OCI-LY7 (cell line): ENCODE measurements around the gene COQ10A. TPM values are rescaled to one million over a fixed set of nuclear protein-coding genes. Genes with fewer than 3 reads are reported as not detected.

Source experiments
- BruUV-seq: library from RNA; stranded (reverse); fragments of 400-500 nt; replicated peaks from 2 replicates; lab custom pipeline; 2021; lab: Mats Ljungman, UMichigan
- CTCF ChIA-PET: fragments of 300-600 bp; sonication (Branson Sonifier 250); formaldehyde crosslinking; loops from one replicate; lab custom pipeline; 2022; ENCODE audit warnings: antibody characterized with exemption; ENCODE audit not compliant: unreplicated experiment; lab: Charles Lee
- POLR2A ChIA-PET: fragments of 300-600 bp; sonication (Branson Sonifier 250); formaldehyde crosslinking; loops from one replicate; lab custom pipeline; 2022; ENCODE audit warnings: antibody characterized with exemption; lab: Charles Lee
- DNase-seq: peaks from one replicate; pipeline ENCODE4 v3.0.0-alpha.2; 2015; ENCODE audit warnings: low spot score
- H2AFZ ChIP-seq: fragments of 200-600 bp; sonication (generic), shearing (Covaris generic); 2 replicates; pipeline ENCODE4 v1.6.1; 2014; ENCODE audit warnings: mild to moderate bottlenecking, antibody characterized with exemption, low read length, moderate library complexity
- H3K27ac ChIP-seq: fragments of 200-600 bp; sonication (generic); 2 replicates; pipeline ENCODE4 v1.5.1; 2014; ENCODE audit warnings: mixed run types, low read depth, mild to moderate bottlenecking, moderate library complexity, low read length, inconsistent platforms; ENCODE audit not compliant: poor library complexity, severe bottlenecking
- H3K36me3 ChIP-seq: fragments of 200-600 bp; sonication (generic); 2 replicates; pipeline ENCODE4 v1.6.1; 2014; ENCODE audit warnings: mild to moderate bottlenecking, antibody characterized with exemption, low read length, moderate library complexity, mixed read lengths; ENCODE audit not compliant: insufficient read depth
- H3K4me1 ChIP-seq: fragments of 200-600 bp; sonication (generic); 2 replicates; pipeline ENCODE4 v1.5.1; 2014; ENCODE audit warnings: mild to moderate bottlenecking, low read length; ENCODE audit not compliant: insufficient read depth, poor library complexity, severe bottlenecking
- H3K4me2 ChIP-seq: fragments of 200-600 bp; sonication (generic); 2 replicates; pipeline ENCODE4 v1.6.1; 2014; ENCODE audit warnings: mild to moderate bottlenecking, low read length
- H3K4me3 ChIP-seq: fragments of 200-600 bp; sonication (generic); 2 replicates; pipeline ENCODE4 v1.5.1; 2014; ENCODE audit warnings: mild to moderate bottlenecking, low read depth, low read length; ENCODE audit not compliant: poor library complexity, severe bottlenecking
- H3K79me2 ChIP-seq: fragments of 200-600 bp; sonication (generic); 2 replicates; pipeline ENCODE4 v1.6.1; 2016; ENCODE audit warnings: low read depth, mild to moderate bottlenecking, low read length, moderate library complexity, mixed read lengths; ENCODE audit not compliant: insufficient read depth
- H3K9me2 ChIP-seq: fragments of 200-600 bp; sonication (generic); 2 replicates; pipeline ENCODE4 v1.6.1; 2016; ENCODE audit warnings: mild to moderate bottlenecking, low read length, mixed read lengths; ENCODE audit not compliant: insufficient read depth
- H3K9me3 ChIP-seq: fragments of 200-600 bp; sonication (generic); 2 replicates; pipeline ENCODE4 v1.6.1; 2014; ENCODE audit warnings: mild to moderate bottlenecking, mixed run types, low read length, mixed read lengths
- H4K20me1 ChIP-seq: fragments of 200-600 bp; sonication (generic); 2 replicates; pipeline ENCODE4 v1.6.1; 2014; ENCODE audit warnings: mild to moderate bottlenecking, antibody characterized with exemption, low read length, moderate library complexity, mixed read lengths; ENCODE audit not compliant: insufficient read depth
- EZH2phosphoT487 ChIP-seq: fragments of 200-600 bp; sonication (generic); IDR thresholded peaks from 2 replicates; pipeline ENCODE4 v1.6.1; 2018; ENCODE audit warnings: low read depth, borderline replicate concordance, mild to moderate bottlenecking, mixed run types, antibody characterized with exemption, low read length, moderate library complexity, mixed read lengths
- intact Hi-C: fragments of 100-400 bp; cut with micrococcal nuclease; formaldehyde crosslinking; loops from one replicate; pipeline ENCODE4 v1.10.0; 2022; ENCODE audit not compliant: unreplicated experiment
- total RNA-seq, 2 experiments: library from RNA; depleted of rRNA in 1 of 2; stranded (reverse); fragments of >200 nt in 1 of 2; shearing (Covaris generic) in 1 of 2; gene quantifications; 2 replicates each; pipeline ENCODE4 v1.2.3, GENCODE V29; 2014 to 2022
- TF ChIP-seq, protein P1 (sequence below): fragments of 200-600 bp; sonication (generic); conservative IDR thresholded peaks from 2 replicates; pipeline ENCODE4 v1.5.1; 2014; ENCODE audit warnings: mild to moderate bottlenecking, antibody characterized with exemption, low read length, moderate library complexity, mixed read lengths

Gene COQ10A
- total RNA-seq, 2 experiments from 2014 or later: 20.6 to 22.1 TPM

DNA sequence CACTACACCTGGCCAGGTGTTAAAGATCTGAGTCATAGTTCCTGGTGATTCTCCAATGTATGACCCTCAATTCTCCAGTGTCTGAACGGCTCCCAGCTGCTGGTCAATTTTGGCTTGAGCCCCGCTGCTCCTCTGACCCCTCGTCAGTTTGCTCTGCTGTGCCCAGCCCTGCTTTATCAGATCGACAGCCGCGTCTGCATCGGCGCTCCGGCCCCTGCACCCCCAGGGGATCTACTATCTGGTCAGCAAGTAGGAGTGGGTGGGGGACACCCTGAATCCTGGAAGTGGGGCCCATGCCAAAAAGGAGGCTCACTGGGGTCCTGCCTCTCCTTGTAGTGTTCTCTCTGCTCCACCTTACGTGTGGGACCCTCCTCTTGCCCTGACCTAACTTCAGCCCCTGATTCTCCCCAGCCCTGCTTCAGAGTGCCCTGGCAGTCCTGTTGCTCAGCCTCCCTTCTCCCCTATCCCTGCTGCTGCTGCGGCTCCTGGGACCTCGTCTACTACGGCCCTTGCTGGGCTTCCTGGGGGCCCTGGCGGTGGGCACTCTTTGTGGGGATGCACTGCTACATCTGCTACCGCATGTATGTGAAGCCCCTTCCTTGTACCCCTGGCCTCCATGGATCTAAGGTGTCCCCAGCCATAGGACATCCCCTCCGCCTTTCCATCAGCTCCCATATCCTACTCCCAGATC is 31.9 kb upstream of the COQ10A start:
- Histone ChIP-seq H4K20me1 (no peaks in the 10 kb centered on the region), H3K79me2 (no peaks in the 10 kb centered on the region), H3K36me3 (peaks cover 8% of the 10 kb centered on the region; the same call in 1 of the 2 replicates), H3K4me2 (no peak overlapping the region), H3K4me1 (no peaks in the 10 kb centered on the region), H3K27ac (no peak overlapping the region), H3K9me3 (no peaks in the 10 kb centered on the region), H2AFZ (no peak overlapping the region), H3K4me3 (no peak overlapping the region), H3K9me2 (no peaks in the 10 kb centered on the region)
- intact Hi-C loops: no loop called here
- ChIA-PET CTCF (no interaction called here), POLR2A (no interaction called here)
- no TSS peak for BruUV-seq
- DNase-seq: no peak
- TF ChIP-seq, protein P1, sequence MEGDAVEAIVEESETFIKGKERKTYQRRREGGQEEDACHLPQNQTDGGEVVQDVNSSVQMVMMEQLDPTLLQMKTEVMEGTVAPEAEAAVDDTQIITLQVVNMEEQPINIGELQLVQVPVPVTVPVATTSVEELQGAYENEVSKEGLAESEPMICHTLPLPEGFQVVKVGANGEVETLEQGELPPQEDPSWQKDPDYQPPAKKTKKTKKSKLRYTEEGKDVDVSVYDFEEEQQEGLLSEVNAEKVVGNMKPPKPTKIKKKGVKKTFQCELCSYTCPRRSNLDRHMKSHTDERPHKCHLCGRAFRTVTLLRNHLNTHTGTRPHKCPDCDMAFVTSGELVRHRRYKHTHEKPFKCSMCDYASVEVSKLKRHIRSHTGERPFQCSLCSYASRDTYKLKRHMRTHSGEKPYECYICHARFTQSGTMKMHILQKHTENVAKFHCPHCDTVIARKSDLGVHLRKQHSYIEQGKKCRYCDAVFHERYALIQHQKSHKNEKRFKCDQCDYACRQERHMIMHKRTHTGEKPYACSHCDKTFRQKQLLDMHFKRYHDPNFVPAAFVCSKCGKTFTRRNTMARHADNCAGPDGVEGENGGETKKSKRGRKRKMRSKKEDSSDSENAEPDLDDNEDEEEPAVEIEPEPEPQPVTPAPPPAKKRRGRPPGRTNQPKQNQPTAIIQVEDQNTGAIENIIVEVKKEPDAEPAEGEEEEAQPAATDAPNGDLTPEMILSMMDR: no peak
- no peak for TF ChIP-seq EZH2phosphoT487

DNA sequence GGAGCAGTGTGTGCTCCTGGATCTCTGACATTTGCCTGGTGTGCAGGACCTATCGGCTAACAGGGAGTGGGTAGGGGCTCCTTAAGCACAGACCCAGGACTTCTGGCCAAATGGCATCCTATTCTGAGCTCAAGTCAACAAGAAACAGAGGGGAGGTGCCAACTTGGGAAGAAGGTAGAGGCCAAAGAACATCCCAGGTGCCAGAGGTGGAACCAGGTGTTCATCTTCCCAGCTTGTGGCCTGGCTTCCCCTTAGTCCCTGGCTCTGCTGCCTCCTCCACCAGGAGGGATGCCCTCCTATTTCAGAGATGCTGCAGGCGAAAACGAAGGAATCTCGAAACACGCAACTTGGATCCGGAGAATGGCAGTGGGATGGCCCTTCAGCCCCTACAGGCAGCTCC is 30.7 kb upstream of the COQ10A start:
- DNase-seq: no peak
- no peaks in the 10 kb centered on the region for H3K9me2 ChIP-seq
- CTCF ChIA-PET: interaction anchor here (0.6 kb wide), 1 partner anchor 32 kb away, joined by 3 read pairs; no protein-coding TSS in a partner anchor
- H3K79me2 ChIP-seq: no peaks in the 10 kb centered on the region
- no peak overlapping the region for H3K4me2 ChIP-seq
- H3K27ac ChIP-seq: no peak overlapping the region
- H3K4me3 ChIP-seq: no peak overlapping the region
- BruUV-seq: no TSS peak
- POLR2A ChIA-PET: no interaction called here
- H3K4me1 ChIP-seq: no peaks in the 10 kb centered on the region
- TF ChIP-seq EZH2phosphoT487: no peak
- TF ChIP-seq, protein P1: no peak
- H4K20me1 ChIP-seq: no peaks in the 10 kb centered on the region
- H3K36me3 ChIP-seq: peaks cover 19% of the 10 kb centered on the region; the same call in 1 of the 2 replicates
- intact Hi-C loops: no loop called here
- no peaks in the 10 kb centered on the region for H3K9me3 ChIP-seq
- H2AFZ ChIP-seq: no peak overlapping the region

DNA sequence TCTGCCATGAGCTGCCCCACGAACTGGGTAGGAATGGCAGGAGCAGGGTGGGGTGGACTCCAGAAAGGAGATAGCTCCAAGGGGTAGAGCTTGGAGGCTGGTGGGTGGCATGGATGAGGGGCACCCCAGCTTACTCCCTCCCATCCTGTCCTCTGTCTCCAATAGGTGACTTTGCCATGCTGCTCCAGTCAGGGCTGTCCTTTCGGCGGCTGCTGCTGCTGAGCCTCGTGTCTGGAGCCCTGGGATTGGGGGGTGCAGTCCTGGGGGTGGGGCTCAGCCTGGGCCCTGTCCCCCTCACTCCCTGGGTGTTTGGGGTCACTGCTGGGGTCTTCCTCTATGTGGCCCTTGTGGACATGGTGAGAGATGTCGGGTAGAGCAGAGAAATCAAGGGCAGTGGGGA is 29.8 kb upstream of the COQ10A start:
- ChIA-PET CTCF (no interaction called here), POLR2A (no interaction called here)
- no peak overlapping the region for H3K27ac ChIP-seq
- no peaks in the 10 kb centered on the region for H3K79me2 ChIP-seq
- no peaks in the 10 kb centered on the region for H4K20me1 ChIP-seq
- H2AFZ ChIP-seq: no peak overlapping the region
- no peaks in the 10 kb centered on the region for H3K9me2 ChIP-seq
- peaks cover 28% of the 10 kb centered on the region; the same call in 1 of the 2 replicates for H3K36me3 ChIP-seq
- H3K4me1 ChIP-seq: no peaks in the 10 kb centered on the region
- no peak overlapping the region for H3K4me2 ChIP-seq
- no peak overlapping the region for H3K4me3 ChIP-seq
- intact Hi-C loops: no loop called here
- H3K9me3 ChIP-seq: no peaks in the 10 kb centered on the region
- DNase-seq: no peak
- TF ChIP-seq, protein P1: no peak
- no TSS peak for BruUV-seq
